Right forelimb (tissue), 1 donor: ENCODE data around the gene ALOX5.
"Not testable (repeated sequence)": the region's sequence is repeated elsewhere in the genome, so short reads cannot be mapped to it uniquely, and the experiment has no call there.

Experiments
- DNase-seq: peaks from one replicate; pipeline ENCODE4 v3.0.0-alpha.2; 2018

The ALOX5 gene

GRCh38 chr10:45373576-45374349 lies at the start of gene ALOX5:
Gene ALOX5 (plus strand): TSS chr10:45374216. CDS start chr10:45374280, 64 bp downstream.
- peak; percentile 66 for DNase-seq

- no peak for DNase-seq
These were observed 48.9 kb upstream of the ALOX5 start for GRCh38 chr10:45325116-45325515.

GRCh38 chr10:45326864-45327263 lies 47.2 kb upstream of the ALOX5 start:
- DNase-seq = not testable (repeated sequence)

- not testable (repeated sequence) for DNase-seq
These were observed 42.2 kb upstream of the ALOX5 start for GRCh38 chr10:45331824-45332223.

GRCh38 chr10:45339894-45340293 lies 34.1 kb upstream of the ALOX5 start:
- DNase-seq = no peak

GRCh38 chr10:45340420-45340819 lies 33.6 kb upstream of the ALOX5 start:
- DNase-seq = not testable (repeated sequence)

GRCh38 chr10:45346652-45347335 lies 27.2 kb upstream of the ALOX5 start:
- not testable (repeated sequence) for DNase-seq

GRCh38 chr10:45347464-45347863 lies 26.6 kb upstream of the ALOX5 start:
- not testable (repeated sequence) for DNase-seq

- DNase-seq = not testable (repeated sequence)
These were observed 25.7 kb upstream of the ALOX5 start for GRCh38 chr10:45348196-45348765.

- DNase-seq = no peak
These were observed 20.8 kb upstream of the ALOX5 start for GRCh38 chr10:45353186-45353585.

GRCh38 chr10:45354261-45354660 lies 19.8 kb upstream of the ALOX5 start:
- no peak for DNase-seq

- DNase-seq = no peak
These were observed 18.5 kb upstream of the ALOX5 start for GRCh38 chr10:45355494-45355893.

GRCh38 chr10:45358961-45359360 lies 15.1 kb upstream of the ALOX5 start:
- DNase-seq = not testable (repeated sequence)

GRCh38 chr10:45361983-45362799 lies 11.8 kb upstream of the ALOX5 start:
- DNase-seq = not testable (repeated sequence)

- DNase-seq = not testable (repeated sequence)
These were observed 6.4 kb upstream of the ALOX5 start for GRCh38 chr10:45367643-45368042.

- DNase-seq = no peak
These were observed 5.8 kb upstream of the ALOX5 start for GRCh38 chr10:45368181-45368580.

- no peak for DNase-seq
These were observed 3.6 kb upstream of the ALOX5 start for GRCh38 chr10:45370202-45370955.

- no peak for DNase-seq
These were observed 2.5 kb upstream of the ALOX5 start for GRCh38 chr10:45371560-45371959.

- DNase-seq = no peak
These were observed 1.6 kb upstream of the ALOX5 start for GRCh38 chr10:45372251-45372951.

- no peak for DNase-seq
These were observed 927 bp upstream of the ALOX5 start for GRCh38 chr10:45373003-45373575.
